ENCODE measurements around the gene ZNF460. TPM values are rescaled to one million over a fixed set of nuclear protein-coding genes. Genes with fewer than 3 reads are reported as not detected.

Gene ZNF460
- total RNA-seq, 6 experiments from 2014 or later: 17.3 to 39.5 (median 22.2) TPM

GRCh38 chr19:57302020-57302465, 21.8 kb downstream of the ZNF460 start:
- no peaks in the 10 kb centered on the region; the same call in none of the 2 replicates for H3K27me3 Mint-ChIP-seq (ENCODE audit: insufficient read depth)
- H3K4me3 Mint-ChIP-seq: peak overlapping the region; percentile 39; the same call in 1 of the 2 replicates
- peaks cover 20% of the 10 kb centered on the region for H3K4me1 Mint-ChIP-seq (ENCODE audit: low read depth)
- no peaks in the 10 kb centered on the region for H3K9me3 Mint-ChIP-seq
- H3K27ac Mint-ChIP-seq: peak overlapping the region; percentile 91
- peak; percentile 27; the same call in 1 of the 2 replicates for TF ChIP-seq CTCF (IDR thresholded peaks at IDR 0.05)
- peaks cover 48% of the 10 kb centered on the region for H3K36me3 Mint-ChIP-seq (ENCODE audit: low read depth)
- peak; percentile 94 for DNase-seq

DNA sequence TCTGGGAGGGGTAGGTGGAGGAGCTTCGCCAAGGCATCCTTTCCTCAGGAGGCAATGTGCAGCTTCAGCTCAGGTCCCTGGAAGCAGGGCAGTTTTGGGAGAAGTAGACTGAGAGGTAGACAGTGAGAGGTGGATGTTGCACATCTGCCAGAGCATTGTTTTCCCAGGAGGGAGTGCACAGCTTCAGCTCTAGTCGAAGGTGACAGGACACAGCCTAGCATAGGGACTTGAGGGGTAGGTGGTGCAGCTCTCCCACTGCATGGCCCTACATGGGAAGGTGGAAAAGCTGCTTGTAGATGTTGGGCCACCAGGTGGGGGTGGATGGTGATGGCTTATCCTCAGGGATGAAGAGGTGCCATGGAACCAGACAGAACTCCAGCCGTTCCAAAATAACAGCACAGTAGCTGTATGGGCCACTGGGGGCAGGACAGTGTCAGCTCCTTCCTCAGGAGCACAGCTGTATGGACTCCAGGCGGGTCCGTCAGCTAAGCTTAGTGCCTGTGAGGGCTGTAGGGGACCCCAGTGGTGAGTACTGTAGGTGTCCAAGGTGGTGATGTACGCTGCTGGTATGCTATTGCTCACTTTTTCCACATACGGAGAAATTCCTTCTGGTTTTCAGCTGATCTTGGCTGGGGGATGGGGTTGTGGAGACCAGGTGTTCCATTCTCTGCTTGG, 22.6 kb downstream of the ZNF460 start:
- Mint-ChIP-seq H3K27me3 (ENCODE audit: insufficient read depth) (no peaks in the 10 kb centered on the region; the same call in none of the 2 replicates), H3K9me3 (no peaks in the 10 kb centered on the region), H3K36me3 (ENCODE audit: low read depth) (peaks cover 40% of the 10 kb centered on the region), H3K27ac (peak overlapping the region; percentile 91), H3K4me3 (no peak overlapping the region), H3K4me1 (ENCODE audit: low read depth) (peaks cover 20% of the 10 kb centered on the region)
- DNase-seq: no peak
- TF ChIP-seq CTCF (IDR thresholded peaks at IDR 0.05): peak; percentile 29

- Mint-ChIP-seq H3K36me3 (ENCODE audit: low read depth) (peaks cover 23% of the 10 kb centered on the region), H3K27ac (no peak overlapping the region), H3K9me3 (no peaks in the 10 kb centered on the region), H3K4me1 (ENCODE audit: low read depth) (peaks cover 20% of the 10 kb centered on the region), H3K27me3 (ENCODE audit: insufficient read depth) (no peaks in the 10 kb centered on the region; the same call in 1 of the 2 replicates), H3K4me3 (no peak overlapping the region)
- TF ChIP-seq CTCF (IDR thresholded peaks at IDR 0.05): no peak
- no peak for DNase-seq
Observed at GRCh38 chr19:57305056-57305455, 24.8 kb downstream of the ZNF460 start.

DNA sequence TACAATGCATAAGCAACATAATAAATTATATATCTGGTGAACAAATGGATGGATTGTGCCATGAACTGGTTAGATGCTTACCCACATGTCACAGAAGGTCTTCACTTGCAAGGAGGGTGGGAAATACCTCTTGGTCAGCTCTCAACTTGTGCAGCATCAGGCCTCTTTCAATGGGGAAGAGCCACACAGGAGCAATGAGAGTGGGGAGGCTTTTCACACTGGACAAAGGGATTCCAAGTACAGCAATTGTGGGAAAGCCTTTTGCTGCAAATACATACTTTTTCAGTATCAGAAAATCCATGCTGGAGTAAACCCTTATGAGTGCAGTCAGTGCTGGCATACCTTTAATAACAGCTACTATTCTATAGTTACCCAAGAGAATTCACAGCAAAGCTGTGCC, 28.2 kb downstream of the ZNF460 start:
- no peak for TF ChIP-seq CTCF (IDR thresholded peaks at IDR 0.05)
- Mint-ChIP-seq H3K27ac (no peak overlapping the region), H3K4me3 (no peak overlapping the region), H3K36me3 (ENCODE audit: low read depth) (peaks cover 5% of the 10 kb centered on the region; the same call in 1 of the 2 replicates), H3K4me1 (ENCODE audit: low read depth) (no peaks in the 10 kb centered on the region; the same call in 1 of the 2 replicates), H3K27me3 (ENCODE audit: insufficient read depth) (0 out of 2 replicates have a peak, but pooled peaks cover 4% of the 10 kb centered on the region), H3K9me3 (no peaks in the 10 kb centered on the region)
- no peak for DNase-seq

DNA sequence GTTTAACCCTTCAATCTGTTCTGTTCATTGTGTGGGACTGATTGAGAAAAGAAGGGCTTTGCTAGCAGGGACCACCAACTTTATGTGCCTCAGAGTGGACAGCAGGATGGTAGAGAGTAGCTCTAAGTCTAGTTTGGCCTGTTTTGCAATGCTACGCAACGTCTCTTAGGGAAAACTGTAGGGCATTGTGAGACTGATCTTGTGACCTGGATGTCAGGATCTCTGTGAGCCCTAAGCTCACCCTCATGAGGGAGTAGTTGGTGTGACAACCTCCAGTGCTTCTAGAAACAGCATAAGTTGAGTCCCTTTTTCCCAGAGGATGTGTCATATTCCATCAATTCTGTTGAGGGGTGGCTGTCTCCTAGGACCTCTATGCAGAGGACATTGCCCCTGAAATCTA, 30.5 kb downstream of the ZNF460 start:
- Mint-ChIP-seq H3K9me3 (peaks cover 5% of the 10 kb centered on the region; the same call in 1 of the 2 replicates), H3K27ac (no peak overlapping the region), H3K27me3 (ENCODE audit: insufficient read depth) (peaks cover 8% of the 10 kb centered on the region), H3K4me1 (ENCODE audit: low read depth) (no peaks in the 10 kb centered on the region), H3K4me3 (no peak overlapping the region), H3K36me3 (ENCODE audit: low read depth) (no peaks in the 10 kb centered on the region)
- no peak for TF ChIP-seq CTCF (IDR thresholded peaks at IDR 0.05)
- DNase-seq: no peak
